Spleen (tissue), 7 donors: ENCODE data around the gene TMEM92.

Experiments
- POLR2AphosphoS5 ChIP-seq, 3 donors: sonication (generic); formaldehyde crosslinking; IDR thresholded peaks; one replicate each; pipeline ENCODE4 v1.5.1; 2017; ENCODE audit warnings: antibody characterized with exemption in 3 of 3
- TF ChIP-seq, protein P1 (sequence below), 11 experiments: fragments of 200-600 bp in 7 of 11; fragments of 450-650 bp in 4 of 11; sonication (generic) in 4 of 11; IDR thresholded peaks in 8 of 11; conservative IDR thresholded peaks in 3 of 11; 1 replicate in 7 of 11; 2 replicates in 4 of 11; pipeline versions ENCODE4 v1.4.0 to v1.8.0; 2016 to 2021; ENCODE audit warnings: antibody characterized with exemption in 11 of 11, inconsistent platforms in 4 of 11, mild to moderate bottlenecking in 1 of 11
- donor health status: DM: no; HTN: no; CAD: no; lungs with moderate emphysema.
- donor health status: DM: no; HTN: no; CAD: no.
- donor health status: DM: no; HTN: no; CAD: no.

DNA sequence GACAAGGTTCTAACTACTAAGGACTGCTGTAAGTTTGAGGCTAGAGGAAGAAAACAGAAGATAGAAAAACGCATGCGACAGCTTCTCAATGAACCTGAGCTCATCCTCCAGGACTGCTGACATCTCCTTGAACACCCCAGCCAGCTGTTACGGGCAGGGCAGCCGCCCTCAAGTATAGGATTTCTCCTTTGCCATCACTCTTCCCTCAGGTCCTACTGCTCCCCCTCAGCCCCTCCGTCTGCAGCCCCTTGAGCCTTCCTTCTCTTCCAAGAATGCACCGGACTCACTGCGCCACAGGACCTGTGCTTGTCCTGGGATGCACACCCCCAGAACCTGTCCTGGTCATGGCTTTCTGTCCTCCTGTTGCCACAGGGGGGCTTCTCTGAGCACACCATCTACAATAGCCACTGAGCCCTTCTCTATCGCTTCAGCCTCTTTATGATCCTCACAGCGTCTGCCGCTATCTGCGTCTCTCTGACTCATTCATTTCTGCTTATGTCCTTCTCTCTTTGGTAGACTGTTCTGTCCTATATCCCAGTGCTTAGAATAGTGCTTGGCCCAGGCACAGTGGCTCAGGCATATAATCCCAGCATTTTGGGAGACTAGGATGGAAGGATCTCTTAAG, 56.0 kb downstream of the TMEM92 start:
- no peak for TF ChIP-seq POLR2AphosphoS5 (IDR thresholded peaks at IDR 0.05)
- TF ChIP-seq, protein P1, sequence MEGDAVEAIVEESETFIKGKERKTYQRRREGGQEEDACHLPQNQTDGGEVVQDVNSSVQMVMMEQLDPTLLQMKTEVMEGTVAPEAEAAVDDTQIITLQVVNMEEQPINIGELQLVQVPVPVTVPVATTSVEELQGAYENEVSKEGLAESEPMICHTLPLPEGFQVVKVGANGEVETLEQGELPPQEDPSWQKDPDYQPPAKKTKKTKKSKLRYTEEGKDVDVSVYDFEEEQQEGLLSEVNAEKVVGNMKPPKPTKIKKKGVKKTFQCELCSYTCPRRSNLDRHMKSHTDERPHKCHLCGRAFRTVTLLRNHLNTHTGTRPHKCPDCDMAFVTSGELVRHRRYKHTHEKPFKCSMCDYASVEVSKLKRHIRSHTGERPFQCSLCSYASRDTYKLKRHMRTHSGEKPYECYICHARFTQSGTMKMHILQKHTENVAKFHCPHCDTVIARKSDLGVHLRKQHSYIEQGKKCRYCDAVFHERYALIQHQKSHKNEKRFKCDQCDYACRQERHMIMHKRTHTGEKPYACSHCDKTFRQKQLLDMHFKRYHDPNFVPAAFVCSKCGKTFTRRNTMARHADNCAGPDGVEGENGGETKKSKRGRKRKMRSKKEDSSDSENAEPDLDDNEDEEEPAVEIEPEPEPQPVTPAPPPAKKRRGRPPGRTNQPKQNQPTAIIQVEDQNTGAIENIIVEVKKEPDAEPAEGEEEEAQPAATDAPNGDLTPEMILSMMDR (IDR thresholded peaks at IDR 0.05 in 8 of 11, conservative IDR thresholded peaks at IDR 0.05 in 3 of 11): no peak
